Raji (cell line): ENCODE results near the gene NACC2.

Experiments used
- POLR2A ChIP-seq: IDR thresholded peaks from 2 replicates; pipeline ENCODE4 v1.6.1; 2011; ENCODE audit warnings: low read depth, low read length, control low read depth; ENCODE audit not compliant: insufficient read depth

NACC2 gene

GRCh38 chr9:136095070-136096058, at the start of gene NACC2:
NACC2 (minus strand) TSS chr9:136095289; CDS start chr9:136050521, 44,768 bp downstream.
- TF ChIP-seq POLR2A, result no peak

GRCh38 chr9:136144450-136144849, 49.4 kb upstream of the NACC2 start:
- TF ChIP-seq POLR2A, result no peak

GRCh38 chr9:136143215-136144001, 48.3 kb upstream of the NACC2 start:
- no peak for TF ChIP-seq POLR2A

GRCh38 chr9:136142859-136143214, 47.7 kb upstream of the NACC2 start:
- TF ChIP-seq POLR2A, result no peak

- no peak for TF ChIP-seq POLR2A
Observed at GRCh38 chr9:136142414-136142796, 47.3 kb upstream of the NACC2 start.

- TF ChIP-seq POLR2A, result no peak
Observed at GRCh38 chr9:136141682-136142413, 46.8 kb upstream of the NACC2 start.

- TF ChIP-seq POLR2A, result no peak
Observed at GRCh38 chr9:136140966-136141365, 45.9 kb upstream of the NACC2 start.

GRCh38 chr9:136140046-136140445, 45.0 kb upstream of the NACC2 start:
- TF ChIP-seq POLR2A, result no peak

- TF ChIP-seq POLR2A, result no peak
Observed at GRCh38 chr9:136138566-136138965, 43.5 kb upstream of the NACC2 start.

- TF ChIP-seq POLR2A, result no peak
Observed at GRCh38 chr9:136137321-136138265, 42.5 kb upstream of the NACC2 start.

- TF ChIP-seq POLR2A, result no peak
Observed at GRCh38 chr9:136136127-136136925, 41.2 kb upstream of the NACC2 start.

- no peak for TF ChIP-seq POLR2A
Observed at GRCh38 chr9:136135326-136136126, 40.4 kb upstream of the NACC2 start.
